HepG2 (cell line): ENCODE data around the gene GGA2. TPM values are rescaled to one million over a fixed set of nuclear protein-coding genes. Genes with fewer than 3 reads are reported as not detected.
A peak's percentile ranks its signal among the peaks of the same experiment; 100 is the strongest.

Experiments
- MED8 ChIP-seq: sonication (generic); formaldehyde crosslinking; IDR thresholded peaks from 2 replicates; pipeline ENCODE4 v1.8.1; 2023; ENCODE audit warnings: mild to moderate bottlenecking, missing genetic modification reagents; ENCODE audit not compliant: insufficient replicate concordance
- RARA ChIP-seq: IDR thresholded peaks from 2 replicates; pipeline ENCODE4 v1.6.1; 2016; ENCODE audit warnings: missing genetic modification reagents, missing compliant biosample characterization
- RBM22 ChIP-seq: fragments of 200-400 bp; formaldehyde crosslinking; optimal IDR thresholded peaks from 2 replicates; pipeline ENCODE3; 2017; ENCODE audit warnings: mild to moderate bottlenecking, low read length, moderate library complexity
- ZHX2 ChIP-seq, 2 experiments: sonication (generic) in 1 of 2; formaldehyde crosslinking in 1 of 2; IDR thresholded peaks; 2 replicates each; pipeline versions ENCODE4 v1.6.1 to v1.9.0; 2014 to 2022; ENCODE audit warnings: antibody characterized with exemption in 1 of 2, borderline replicate concordance in 1 of 2, inconsistent platforms in 1 of 2, low read depth in 1 of 2, missing genetic modification reagents in 1 of 2
- ZNF383 ChIP-seq: sonication (generic); formaldehyde crosslinking; IDR thresholded peaks from 2 replicates; pipeline ENCODE4 v1.4.0; 2020; ENCODE audit warnings: missing genetic modification reagents, mild to moderate bottlenecking, borderline replicate concordance
- ZNF446 ChIP-seq: sonication (generic); formaldehyde crosslinking; IDR thresholded peaks from 2 replicates; pipeline ENCODE4 v1.5.0; 2020; ENCODE audit warnings: mild to moderate bottlenecking, missing genetic modification reagents
- ZNF558 ChIP-seq: sonication (generic); formaldehyde crosslinking; IDR thresholded peaks from 2 replicates; pipeline ENCODE4 v1.9.0; 2022; ENCODE audit warnings: mild to moderate bottlenecking, missing genetic modification reagents, borderline replicate concordance
- ZNF580 ChIP-seq: IDR thresholded peaks from 2 replicates; pipeline ENCODE4 v1.6.1; 2016; ENCODE audit warnings: low read depth, borderline replicate concordance
- ZNF687 ChIP-seq: sonication (generic); formaldehyde crosslinking; IDR thresholded peaks from 2 replicates; pipeline ENCODE4 v1.5.1; 2020; ENCODE audit warnings: mild to moderate bottlenecking, missing genetic modification reagents, moderate library complexity
- polyA plus RNA-seq, 8 experiments: library from polyadenylated mRNA; depleted of rRNA in 3 of 8; stranded (reverse) in 7 of 8; unstranded in 1 of 8; fragments of >200 nt; fragmentation: Illumina TruSeq in 4 of 8; extraction: Trizol in 4 of 8; gene quantifications; 2 replicates each; pipeline versions ENCODE4 v1.2.1 to v1.2.3, GENCODE V29; 2011 to 2016; ENCODE audit warnings: low read depth in 4 of 8, missing spikeins in 1 of 8, mixed read lengths in 1 of 8; ENCODE audit not compliant: insufficient read depth in 1 of 8
- total RNA-seq, 5 experiments: library from RNA; depleted of rRNA; stranded (reverse); fragments of >200 nt; fragmentation: Illumina TruSeq; extraction: Trizol; gene quantifications; 2 replicates each; pipeline ENCODE4 v1.2.3, GENCODE V29; 2016; ENCODE audit warnings: low read depth in 1 of 5

GGA2 gene
- total and polyA plus RNA-seq, 2 of the 13 experiments (the other 11 are each of a cell fraction or from before 2014, with no cell fraction given), result 51.5 to 69.8 TPM

GRCh38 chr16:23504453-23505179, 5.7 kb downstream of the GGA2 start (continued):
- TF ChIP-seq ZNF687 (CRISPR knock-in tag), result peak; percentile 57
- TF ChIP-seq ZNF558, result no peak
- TF ChIP-seq ZHX2 (IDR thresholded peaks at IDR 0.05; ENCODE audit: low read depth), result no peak
- no peak for TF ChIP-seq ZHX2 (CRISPR knock-in tag; IDR thresholded peaks at IDR 0.05; ENCODE audit: borderline replicate concordance)
- no peak for TF ChIP-seq ZNF580 (CRISPR knock-in tag)
- no peak for TF ChIP-seq ZNF383
- TF ChIP-seq RARA (CRISPR knock-in tag), result 0 out of 2 replicates have a peak, but pooled peaks have one; percentile 5
- TF ChIP-seq RBM22, result no peak
- no peak for TF ChIP-seq ZNF446 (CRISPR knock-in tag)
- peak; percentile 14 for TF ChIP-seq MED8 (CRISPR knock-in tag)
- TF ChIP-seq, all 625 proteins: peak for 26
